ENCODE data around the gene DHRSX.

DNA sequence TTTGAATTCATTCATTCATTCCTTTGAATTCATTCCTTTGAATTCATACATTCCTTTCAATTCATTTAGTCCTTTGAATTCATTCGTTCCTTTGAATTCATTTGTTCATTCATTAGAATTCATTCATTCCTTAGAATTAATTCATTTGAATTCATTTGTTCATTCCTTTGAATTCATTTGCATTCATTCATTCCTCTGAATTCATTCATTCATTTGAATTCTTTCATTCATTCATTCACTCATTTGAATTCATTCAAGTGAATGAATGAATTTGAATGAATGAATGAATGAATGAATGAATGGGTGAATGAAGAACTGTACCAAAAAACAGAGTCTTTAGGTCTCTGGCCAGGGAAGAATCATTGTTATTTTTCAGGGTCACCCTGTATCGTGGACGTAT lies 216.6 kb downstream of the DHRSX start:
- TF ChIP-seq CTCF (IDR thresholded peaks at IDR 0.05) (no peak), POLR2A (IDR thresholded peaks at IDR 0.05) (no peak)
